OCI-LY7 (cell line): ENCODE data around the gene DSTYK. TPM values are rescaled to one million over a fixed set of nuclear protein-coding genes. Genes with fewer than 3 reads are reported as not detected.

Experiments used
- BruUV-seq: library from RNA; stranded (reverse); fragments of 400-500 nt; replicated peaks from 2 replicates; lab custom pipeline; 2021; lab: Mats Ljungman, UMichigan
- CTCF ChIA-PET: fragments of 300-600 bp; sonication (Branson Sonifier 250); formaldehyde crosslinking; loops from one replicate; lab custom pipeline; 2022; ENCODE audit warnings: antibody characterized with exemption; ENCODE audit not compliant: unreplicated experiment; lab: Charles Lee
- POLR2A ChIA-PET: fragments of 300-600 bp; sonication (Branson Sonifier 250); formaldehyde crosslinking; loops from one replicate; lab custom pipeline; 2022; ENCODE audit warnings: antibody characterized with exemption; lab: Charles Lee
- DNase-seq: peaks from one replicate; pipeline ENCODE4 v3.0.0-alpha.2; 2015; ENCODE audit warnings: low spot score
- H2AFZ ChIP-seq: fragments of 200-600 bp; sonication (generic), shearing (Covaris generic); 2 replicates; pipeline ENCODE4 v1.6.1; 2014; ENCODE audit warnings: mild to moderate bottlenecking, antibody characterized with exemption, low read length, moderate library complexity
- H3K27ac ChIP-seq: fragments of 200-600 bp; sonication (generic); 2 replicates; pipeline ENCODE4 v1.5.1; 2014; ENCODE audit warnings: mixed run types, low read depth, mild to moderate bottlenecking, moderate library complexity, low read length, inconsistent platforms; ENCODE audit not compliant: poor library complexity, severe bottlenecking
- H3K36me3 ChIP-seq: fragments of 200-600 bp; sonication (generic); 2 replicates; pipeline ENCODE4 v1.6.1; 2014; ENCODE audit warnings: mild to moderate bottlenecking, antibody characterized with exemption, low read length, moderate library complexity, mixed read lengths; ENCODE audit not compliant: insufficient read depth
- H3K4me1 ChIP-seq: fragments of 200-600 bp; sonication (generic); 2 replicates; pipeline ENCODE4 v1.5.1; 2014; ENCODE audit warnings: mild to moderate bottlenecking, low read length; ENCODE audit not compliant: insufficient read depth, poor library complexity, severe bottlenecking
- H3K4me2 ChIP-seq: fragments of 200-600 bp; sonication (generic); 2 replicates; pipeline ENCODE4 v1.6.1; 2014; ENCODE audit warnings: mild to moderate bottlenecking, low read length
- H3K4me3 ChIP-seq: fragments of 200-600 bp; sonication (generic); 2 replicates; pipeline ENCODE4 v1.5.1; 2014; ENCODE audit warnings: mild to moderate bottlenecking, low read depth, low read length; ENCODE audit not compliant: poor library complexity, severe bottlenecking
- H3K79me2 ChIP-seq: fragments of 200-600 bp; sonication (generic); 2 replicates; pipeline ENCODE4 v1.6.1; 2016; ENCODE audit warnings: low read depth, mild to moderate bottlenecking, low read length, moderate library complexity, mixed read lengths; ENCODE audit not compliant: insufficient read depth
- H3K9me2 ChIP-seq: fragments of 200-600 bp; sonication (generic); 2 replicates; pipeline ENCODE4 v1.6.1; 2016; ENCODE audit warnings: mild to moderate bottlenecking, low read length, mixed read lengths; ENCODE audit not compliant: insufficient read depth
- H3K9me3 ChIP-seq: fragments of 200-600 bp; sonication (generic); 2 replicates; pipeline ENCODE4 v1.6.1; 2014; ENCODE audit warnings: mild to moderate bottlenecking, mixed run types, low read length, mixed read lengths
- H4K20me1 ChIP-seq: fragments of 200-600 bp; sonication (generic); 2 replicates; pipeline ENCODE4 v1.6.1; 2014; ENCODE audit warnings: mild to moderate bottlenecking, antibody characterized with exemption, low read length, moderate library complexity, mixed read lengths; ENCODE audit not compliant: insufficient read depth
- EZH2phosphoT487 ChIP-seq: fragments of 200-600 bp; sonication (generic); IDR thresholded peaks from 2 replicates; pipeline ENCODE4 v1.6.1; 2018; ENCODE audit warnings: low read depth, borderline replicate concordance, mild to moderate bottlenecking, mixed run types, antibody characterized with exemption, low read length, moderate library complexity, mixed read lengths
- intact Hi-C: fragments of 100-400 bp; cut with micrococcal nuclease; formaldehyde crosslinking; loops from one replicate; pipeline ENCODE4 v1.10.0; 2022; ENCODE audit not compliant: unreplicated experiment
- total RNA-seq, 2 experiments: library from RNA; depleted of rRNA in 1 of 2; stranded (reverse); fragments of >200 nt in 1 of 2; shearing (Covaris generic) in 1 of 2; gene quantifications; 2 replicates each; pipeline ENCODE4 v1.2.3, GENCODE V29; 2014 to 2022
- TF ChIP-seq, protein P1 (sequence below): fragments of 200-600 bp; sonication (generic); conservative IDR thresholded peaks from 2 replicates; pipeline ENCODE4 v1.5.1; 2014; ENCODE audit warnings: mild to moderate bottlenecking, antibody characterized with exemption, low read length, moderate library complexity, mixed read lengths

DSTYK gene
- total RNA-seq, 2 experiments from 2014 or later: 4.7 to 6.6 TPM

DNA sequence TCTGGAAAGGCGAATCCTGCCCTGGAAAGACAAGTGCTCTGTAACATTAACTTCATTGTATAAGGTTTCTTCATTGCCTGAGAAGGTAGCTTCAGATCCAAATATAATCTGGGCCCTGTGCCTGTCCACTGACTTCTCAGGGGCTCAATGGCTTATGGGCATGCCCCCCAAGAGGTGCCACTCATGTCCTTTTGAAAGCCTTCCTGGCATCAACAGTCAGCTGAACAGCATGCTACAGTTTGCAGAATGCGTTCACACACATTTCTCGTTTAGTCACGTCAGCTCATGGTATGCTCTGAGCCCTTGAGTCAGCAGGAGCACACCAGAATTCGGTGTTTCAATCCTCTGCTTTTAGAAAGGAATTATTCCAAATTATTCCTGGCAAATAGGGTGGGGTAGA lies 40.1 kb upstream of the DSTYK start:
- Histone ChIP-seq H3K9me2 (no peaks in the 10 kb centered on the region), H3K4me2 (no peak overlapping the region), H2AFZ (no peak overlapping the region), H3K4me3 (no peak overlapping the region), H3K9me3 (no peaks in the 10 kb centered on the region), H3K36me3 (no peaks in the 10 kb centered on the region), H4K20me1 (no peaks in the 10 kb centered on the region), H3K27ac (no peak overlapping the region), H3K4me1 (peaks cover 4% of the 10 kb centered on the region), H3K79me2 (no peaks in the 10 kb centered on the region)
- CTCF ChIA-PET: interaction anchor here (1.0 kb wide), 1 partner anchor 22 kb away, joined by 3 read pairs; no protein-coding TSS in a partner anchor
- TF ChIP-seq, protein P1, sequence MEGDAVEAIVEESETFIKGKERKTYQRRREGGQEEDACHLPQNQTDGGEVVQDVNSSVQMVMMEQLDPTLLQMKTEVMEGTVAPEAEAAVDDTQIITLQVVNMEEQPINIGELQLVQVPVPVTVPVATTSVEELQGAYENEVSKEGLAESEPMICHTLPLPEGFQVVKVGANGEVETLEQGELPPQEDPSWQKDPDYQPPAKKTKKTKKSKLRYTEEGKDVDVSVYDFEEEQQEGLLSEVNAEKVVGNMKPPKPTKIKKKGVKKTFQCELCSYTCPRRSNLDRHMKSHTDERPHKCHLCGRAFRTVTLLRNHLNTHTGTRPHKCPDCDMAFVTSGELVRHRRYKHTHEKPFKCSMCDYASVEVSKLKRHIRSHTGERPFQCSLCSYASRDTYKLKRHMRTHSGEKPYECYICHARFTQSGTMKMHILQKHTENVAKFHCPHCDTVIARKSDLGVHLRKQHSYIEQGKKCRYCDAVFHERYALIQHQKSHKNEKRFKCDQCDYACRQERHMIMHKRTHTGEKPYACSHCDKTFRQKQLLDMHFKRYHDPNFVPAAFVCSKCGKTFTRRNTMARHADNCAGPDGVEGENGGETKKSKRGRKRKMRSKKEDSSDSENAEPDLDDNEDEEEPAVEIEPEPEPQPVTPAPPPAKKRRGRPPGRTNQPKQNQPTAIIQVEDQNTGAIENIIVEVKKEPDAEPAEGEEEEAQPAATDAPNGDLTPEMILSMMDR: no peak
- no peak for TF ChIP-seq EZH2phosphoT487
- BruUV-seq: no TSS peak
- POLR2A ChIA-PET: interaction anchor here (1.5 to 3.3 kb wide), 2 partner anchors 10 to 22 kb away, joined by 4 to 10 read pairs; no protein-coding TSS in a partner anchor
- no peak for DNase-seq
- intact Hi-C loops: loop anchor here (10.0 kb wide), 1 partner anchor 187 kb away; no protein-coding TSS in a partner anchor

DNA sequence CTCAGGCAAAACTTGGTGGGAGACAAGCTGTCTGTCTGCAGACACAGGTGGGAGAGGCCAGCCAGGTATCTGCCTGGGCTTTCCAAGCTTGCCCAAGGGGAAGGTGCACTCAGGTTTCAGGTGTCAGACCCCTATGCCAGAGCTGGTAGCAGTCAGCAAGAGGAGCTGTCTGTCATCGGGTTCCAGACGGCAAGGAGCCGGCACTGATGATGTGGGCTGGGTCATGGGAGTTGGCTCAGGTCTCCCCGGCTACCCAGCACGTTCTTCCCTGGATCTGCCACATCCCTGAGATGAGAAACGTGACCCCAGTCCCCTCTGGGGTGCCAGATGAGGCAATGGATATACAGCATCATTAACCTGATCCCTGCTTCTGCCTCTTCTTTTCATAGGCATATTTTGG lies 39.2 kb upstream of the DSTYK start:
- no peaks in the 10 kb centered on the region for H4K20me1 ChIP-seq
- no peak overlapping the region for H3K27ac ChIP-seq
- H3K4me1 ChIP-seq: no peaks in the 10 kb centered on the region
- no peak overlapping the region for H3K4me3 ChIP-seq
- ChIA-PET CTCF (no interaction called here), POLR2A (interaction anchor here (1.3 kb wide), 1 partner anchor 21 kb away, joined by 3 read pairs; no protein-coding TSS in a partner anchor)
- TF ChIP-seq, protein P1: no peak
- no peak for DNase-seq
- no peaks in the 10 kb centered on the region for H3K9me3 ChIP-seq
- no peaks in the 10 kb centered on the region for H3K9me2 ChIP-seq
- no peak overlapping the region for H3K4me2 ChIP-seq
- no peak overlapping the region for H2AFZ ChIP-seq
- no peaks in the 10 kb centered on the region for H3K79me2 ChIP-seq
- H3K36me3 ChIP-seq: no peaks in the 10 kb centered on the region
- intact Hi-C loops: loop anchor here (10.0 kb wide), 1 partner anchor 186 kb away; no protein-coding TSS in a partner anchor
- BruUV-seq: no TSS peak

DNA sequence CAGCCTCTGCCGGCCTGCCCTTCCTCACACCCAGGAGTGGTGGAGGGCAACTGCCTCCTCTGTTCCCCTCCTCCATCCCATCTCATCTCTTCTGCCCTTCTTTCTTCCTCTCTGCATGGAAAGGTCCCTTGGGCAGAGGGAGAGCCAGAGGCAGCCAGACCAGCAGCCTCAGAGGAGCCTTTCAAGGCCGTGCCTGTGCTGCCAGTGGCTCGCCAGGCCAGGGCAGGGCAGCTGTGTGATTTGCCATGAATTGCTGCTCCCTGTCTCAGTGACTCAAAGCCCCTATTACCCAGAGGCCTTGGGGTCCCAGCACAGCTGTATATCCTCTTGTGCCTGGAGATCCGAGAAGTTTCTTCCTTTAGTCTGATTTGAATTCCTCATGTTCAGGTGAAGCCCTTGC lies 38.1 kb upstream of the DSTYK start:
- no peak overlapping the region for H3K4me2 ChIP-seq
- H2AFZ ChIP-seq: no peak overlapping the region
- H3K4me1 ChIP-seq: no peaks in the 10 kb centered on the region
- H3K4me3 ChIP-seq: no peak overlapping the region
- DNase-seq: no peak
- H4K20me1 ChIP-seq: no peaks in the 10 kb centered on the region
- TF ChIP-seq EZH2phosphoT487: no peak
- TF ChIP-seq, protein P1: no peak
- H3K9me2 ChIP-seq: no peaks in the 10 kb centered on the region
- POLR2A ChIA-PET: no interaction called here
- H3K36me3 ChIP-seq: no peaks in the 10 kb centered on the region
- BruUV-seq: no TSS peak
- intact Hi-C loops: loop anchor here (10.0 kb wide), 1 partner anchor 185 kb away; no protein-coding TSS in a partner anchor
- H3K79me2 ChIP-seq: no peaks in the 10 kb centered on the region
- CTCF ChIA-PET: no interaction called here
- H3K27ac ChIP-seq: no peak overlapping the region
- no peaks in the 10 kb centered on the region for H3K9me3 ChIP-seq
